H1 (cell line): ENCODE results near the gene RIF1. TPM values are rescaled to one million over a fixed set of nuclear protein-coding genes. Genes with fewer than 3 reads are reported as not detected.

Source experiments
- CTCF ChIA-PET: fragments of 300-600 bp; sonication (Branson Sonifier 250); formaldehyde crosslinking; loops from one replicate; lab custom pipeline; 2021; ENCODE audit not compliant: partially characterized antibody; lab: Charles Lee
- POLR2A ChIA-PET: fragments of 300-600 bp; sonication (Branson Sonifier 250); formaldehyde crosslinking; loops from one replicate; lab custom pipeline; 2021; ENCODE audit warnings: inconsistent platforms; ENCODE audit not compliant: partially characterized antibody; lab: Charles Lee
- DNase-seq, 2 experiments: peaks; one replicate each; pipeline versions ENCODE4 v3.0.0 to v3.0.0-alpha.2; 2010 to 2022; ENCODE audit warnings: low spot score in 2 of 2, low read depth in 1 of 2, mixed read lengths in 1 of 2
- FAIRE-seq: peaks from 2 replicates; lab custom pipeline; 2011; peaks lifted over from hg19 to GRCh38; lab: Jason Lieb, UNC
- H2AFZ ChIP-seq: 2 replicates; pipeline ENCODE4 v1.8.1; 2012; ENCODE audit warnings: low read length, inconsistent platforms
- H2AK5ac ChIP-seq: 2 replicates; pipeline ENCODE4 v1.6.1; 2013; ENCODE audit warnings: low read depth, low read length
- H2BK120ac ChIP-seq: replicated peaks from 2 replicates; pipeline ENCODE3; 2013; ENCODE audit warnings: low read depth, low read length, inconsistent platforms
- H2BK12ac ChIP-seq: 2 replicates; pipeline ENCODE4 v1.6.1; 2013; ENCODE audit warnings: low read depth, low read length
- H2BK15ac ChIP-seq: 2 replicates; pipeline ENCODE4 v1.6.1; 2013; ENCODE audit warnings: low read length
- H2BK20ac ChIP-seq: 2 replicates; pipeline ENCODE4 v1.6.1; 2013; ENCODE audit warnings: low read length
- H2BK5ac ChIP-seq: 2 replicates; pipeline ENCODE4 v1.6.1; 2013; ENCODE audit warnings: low read depth, low read length
- H3K14ac ChIP-seq: 2 replicates; pipeline ENCODE4 v1.6.1; 2013; ENCODE audit warnings: inconsistent platforms; ENCODE audit not compliant: insufficient read length
- H3K18ac ChIP-seq: 2 replicates; pipeline ENCODE4 v1.6.1; 2013; ENCODE audit warnings: low read length; ENCODE audit errors: extremely low read depth
- H3K23ac ChIP-seq: 2 replicates; pipeline ENCODE4 v1.6.1; 2013; ENCODE audit warnings: inconsistent platforms; ENCODE audit not compliant: insufficient read length
- H3K23me2 ChIP-seq: 2 replicates; pipeline ENCODE4 v1.6.1; 2013; ENCODE audit warnings: low read depth, low read length
- H3K27ac ChIP-seq: 2 replicates; pipeline ENCODE4 v1.6.1; 2011; ENCODE audit warnings: low read depth, low read length, inconsistent platforms
- H3K27me3 ChIP-seq, 4 experiments: replicated peaks in 1 of 4; 1 replicate in 1 of 4; 2 replicates in 3 of 4; pipeline versions ENCODE4 v1.6.1 to v1.8.1; 2011 to 2013; ENCODE audit warnings: low read length in 3 of 4, mild to moderate bottlenecking in 3 of 4, inconsistent platforms in 2 of 4, mixed read lengths in 2 of 4, moderate library complexity in 1 of 4; ENCODE audit not compliant: control insufficient read depth in 3 of 4, insufficient read depth in 3 of 4; ENCODE audit errors: extremely low read depth in 1 of 4
- H3K36me3 ChIP-seq, 4 experiments: 2 replicates each; pipeline versions ENCODE4 v1.6.1 to v1.8.1; 2011 to 2013; ENCODE audit warnings: mild to moderate bottlenecking in 4 of 4, low read length in 3 of 4, moderate library complexity in 2 of 4, control low read depth in 1 of 4, inconsistent platforms in 1 of 4; ENCODE audit not compliant: insufficient read depth in 4 of 4, control insufficient read depth in 2 of 4
- H3K4ac ChIP-seq: replicated peaks from 2 replicates; pipeline ENCODE3; 2013; ENCODE audit warnings: low read length, low read depth, mixed read lengths, inconsistent platforms; ENCODE audit not compliant: insufficient read length
- H3K4me1 ChIP-seq, 4 experiments: replicated peaks in 1 of 4; 1 replicate in 1 of 4; 2 replicates in 3 of 4; pipeline versions ENCODE4 v1.6.1 to v1.8.1; 2011 to 2013; ENCODE audit warnings: low read length in 3 of 4, inconsistent platforms in 2 of 4, mixed read lengths in 1 of 4; ENCODE audit not compliant: insufficient read depth in 4 of 4, control insufficient read depth in 3 of 4
- H3K4me2 ChIP-seq, 2 experiments: 2 replicates each; pipeline versions ENCODE4 v1.6.1 to v1.8.1; 2011 to 2013; ENCODE audit warnings: low read depth in 2 of 2, low read length in 2 of 2, control low read depth in 1 of 2, inconsistent platforms in 1 of 2, mild to moderate bottlenecking in 1 of 2; ENCODE audit not compliant: insufficient read depth in 1 of 2
- H3K4me3 ChIP-seq, 4 experiments: fragments of 200-600, 300-600 bp in 1 of 4; sonication (generic), shearing (Covaris generic), sonication (Bioruptor Twin) in 1 of 4; 2 replicates each; pipeline versions ENCODE4 v1.5.1 to v1.8.1; 2011 to 2016; ENCODE audit warnings: low read length in 4 of 4, low read depth in 3 of 4, control low read depth in 2 of 4, inconsistent platforms in 2 of 4, mild to moderate bottlenecking in 2 of 4, mixed read lengths in 1 of 4, moderate library complexity in 1 of 4; ENCODE audit not compliant: insufficient read depth in 2 of 4; ENCODE audit errors: extremely low read depth in 1 of 4
- H3K56ac ChIP-seq: replicated peaks from 2 replicates; pipeline ENCODE3; 2013; ENCODE audit warnings: low read depth, mild to moderate bottlenecking, mixed read lengths, low read length, inconsistent platforms; ENCODE audit not compliant: insufficient read length
- H3K79me1 ChIP-seq: 2 replicates; pipeline ENCODE4 v1.6.1; 2013; ENCODE audit warnings: low read depth, low read length, control low read depth
- H3K79me2 ChIP-seq, 2 experiments: 2 replicates each; pipeline versions ENCODE4 v1.6.1 to v1.8.1; 2012 to 2013; ENCODE audit warnings: low read length in 2 of 2, mild to moderate bottlenecking in 2 of 2, inconsistent platforms in 1 of 2; ENCODE audit not compliant: insufficient read depth in 2 of 2, control insufficient read depth in 1 of 2
- H3K9ac ChIP-seq, 4 experiments: replicated peaks in 1 of 4; 1 replicate in 1 of 4; 2 replicates in 3 of 4; pipeline versions ENCODE4 v1.6.1 to v1.8.1; 2011 to 2013; ENCODE audit warnings: low read depth in 3 of 4, low read length in 3 of 4, control low read depth in 2 of 4, mild to moderate bottlenecking in 2 of 4, moderate library complexity in 2 of 4, inconsistent platforms in 1 of 4; ENCODE audit errors: extremely low read depth in 1 of 4
- H3K9me3 ChIP-seq, 2 experiments: 2 replicates each; pipeline versions ENCODE4 v1.6.1 to v1.8.1; 2012 to 2013; ENCODE audit warnings: mild to moderate bottlenecking in 2 of 2, moderate library complexity in 2 of 2, control low read depth in 1 of 2, inconsistent platforms in 1 of 2, low read depth in 1 of 2, low read length in 1 of 2, mixed read lengths in 1 of 2; ENCODE audit not compliant: insufficient read depth in 2 of 2
- H4K20me1 ChIP-seq, 2 experiments: replicated peaks in 1 of 2; 2 replicates each; pipeline versions ENCODE3 to v1.8.1; 2011 to 2013; ENCODE audit warnings: inconsistent platforms in 2 of 2, low read length in 2 of 2, mild to moderate bottlenecking in 1 of 2; ENCODE audit not compliant: insufficient read depth in 2 of 2, control insufficient read depth in 1 of 2
- H4K5ac ChIP-seq: 2 replicates; pipeline ENCODE4 v1.6.1; 2013; ENCODE audit warnings: low read length, low read depth, mixed read lengths, inconsistent platforms; ENCODE audit not compliant: insufficient read length
- H4K8ac ChIP-seq: 2 replicates; pipeline ENCODE4 v1.8.0; 2013; ENCODE audit warnings: mild to moderate bottlenecking, moderate library complexity, low read length, inconsistent platforms; ENCODE audit not compliant: insufficient read depth; ENCODE audit errors: extremely low read depth
- H4K91ac ChIP-seq: replicated peaks from 2 replicates; pipeline ENCODE3; 2013; ENCODE audit warnings: low read length, mixed read lengths, inconsistent platforms; ENCODE audit not compliant: insufficient read length
- BCL11A ChIP-seq, 2 experiments: IDR thresholded peaks; one replicate each; pipeline ENCODE4 v1.6.1; 2011; ENCODE audit warnings: low read depth in 2 of 2, low read length in 2 of 2, mild to moderate bottlenecking in 2 of 2
- CEBPB ChIP-seq: IDR thresholded peaks from 2 replicates; pipeline ENCODE4 v1.6.1; 2012; ENCODE audit warnings: low read depth, low read length
- CHD1 ChIP-seq: IDR thresholded peaks from 2 replicates; pipeline ENCODE4 v1.6.1; 2012; ENCODE audit warnings: low read depth, low read length, improper control_type of control experiment
- EGR1 ChIP-seq: IDR thresholded peaks from 2 replicates; pipeline ENCODE4 v1.6.1; 2011; ENCODE audit warnings: low read depth, low read length, borderline replicate concordance
- HDAC6 ChIP-seq: IDR thresholded peaks from one replicate; pipeline ENCODE4 v1.7.1; 2012; ENCODE audit warnings: low read depth, mild to moderate bottlenecking, inconsistent platforms, low read length, moderate library complexity
- NRF1 ChIP-seq: IDR thresholded peaks from 2 replicates; pipeline ENCODE4 v1.6.1; 2011; ENCODE audit warnings: mild to moderate bottlenecking, low read depth, low read length, improper control_type of control experiment
- POLR2AphosphoS5 ChIP-seq: IDR thresholded peaks from 2 replicates; pipeline ENCODE4 v1.6.1; 2011; ENCODE audit warnings: low read depth, low read length
- POU5F1 ChIP-seq: IDR thresholded peaks from 2 replicates; pipeline ENCODE4 v1.6.1; 2011; ENCODE audit warnings: low read depth, mild to moderate bottlenecking, low read length, moderate library complexity
- TBP ChIP-seq: IDR thresholded peaks from 2 replicates; pipeline ENCODE4 v1.6.1; 2011; ENCODE audit warnings: low read depth, low read length, improper control_type of control experiment
- TEAD4 ChIP-seq: IDR thresholded peaks from 2 replicates; pipeline ENCODE4 v1.6.1; 2012; ENCODE audit warnings: low read depth, low read length, inconsistent platforms, mixed read lengths
- ZNF274 ChIP-seq: IDR thresholded peaks from 2 replicates; pipeline ENCODE4 v1.7.0; 2012; ENCODE audit warnings: low read length, borderline replicate concordance; ENCODE audit errors: extremely low read depth
- WGBS, 2 experiments: shearing (Covaris generic) in 1 of 2; methylation state at CpG; one replicate each; pipeline versions ENCODE4 v1.1.6 to v1.1.7; 2013 to 2015; ENCODE audit warnings: low lambda C conversion rate in 2 of 2, mixed read lengths in 2 of 2, inconsistent platforms in 1 of 2, low coverage in 1 of 2, missing lambda C conversion rate in 1 of 2; ENCODE audit not compliant: insufficient replicate concordance in 2 of 2, insufficient coverage in 1 of 2, insufficient read length in 1 of 2; ENCODE audit errors: extremely low coverage in 1 of 2, missing lambda C conversion rate in 1 of 2; 5-methylcytosine and 5-hydroxymethylcytosine counted together
- polyA plus RNA-seq, 7 experiments: library from polyadenylated mRNA; depleted of rRNA in 3 of 7; stranded (reverse) in 5 of 7; unstranded in 2 of 7; fragments of >200 nt in 5 of 7; fragments of 200-250 nt in 2 of 7; gene quantifications; 1 replicate in 5 of 7; 2 replicates in 1 of 7; 4 replicates in 1 of 7; pipeline versions ENCODE4 v1.2.1 to v1.2.3, GENCODE V29; 2011 to 2013; ENCODE audit warnings: missing spikeins in 2 of 7, mixed read lengths in 2 of 7
- total RNA-seq: library from RNA; stranded (reverse); fragmentation: NEBNext Ultra II Directional; extraction: Animal tissue kit (Norgen Biotek cat#: 25700); gene quantifications from 2 replicates; pipeline ENCODE4 v1.2.1, GENCODE V29; 2021

RIF1 gene
- total and polyA plus RNA-seq, 2 of the 8 experiments (the other 6 are each of a cell fraction or from before 2014, with no cell fraction given), result 9.5 to 104 TPM

- Histone ChIP-seq H2AK5ac (no peak overlapping the region), H2AFZ (no peak overlapping the region), H4K20me1 (no peaks in the 10 kb centered on the region), H4K8ac (no peak overlapping the region), H3K4me1 (peaks cover 0 to 3% (median 0%) of the 10 kb centered on the region in 4 experiments; a peak in 2 of 7 replicates), H2BK12ac (no peak overlapping the region), H3K9ac (no peak overlapping the region), H3K23ac (no peak overlapping the region), H3K4me2 (no peak overlapping the region), H4K5ac (no peak overlapping the region), H4K91ac (no peak overlapping the region), H2BK20ac (no peak overlapping the region), H3K36me3 (no peaks in the 10 kb centered on the region; a peak in 1 of 8 replicates), H3K9me3 (no peaks in the 10 kb centered on the region), H3K79me1 (no peaks in the 10 kb centered on the region), H3K18ac (no peak overlapping the region), H3K27me3 (peaks cover 0 to 1% (median 0%) of the 10 kb centered on the region in 4 experiments; a peak in 1 of 7 replicates), H3K23me2 (no peaks in the 10 kb centered on the region), H3K4me3 (no peak overlapping the region), H3K4ac (no peak overlapping the region), H2BK5ac (no peak overlapping the region), H2BK15ac (no peak overlapping the region), H3K79me2 (no peaks in the 10 kb centered on the region), H3K14ac (no peak overlapping the region), H3K56ac (no peak overlapping the region), H2BK120ac (no peak overlapping the region), H3K27ac (no peak overlapping the region)
- DNase-seq (no peak), FAIRE-seq (no peak)
- 93% methylated on average over 3 of the region's 3 CpGs; no CpG with 5 or more reads in 1 of the 2 experiments for WGBS, 2 experiments
- ChIA-PET POLR2A (no interaction called here), CTCF (no interaction called here)
- TF ChIP-seq EGR1 (no peak), TBP (no peak), POU5F1 (no peak), HDAC6 (no peak), ZNF274 (no peak), NRF1 (no peak), CEBPB (no peak), TEAD4 (no peak), CHD1 (no peak), BCL11A (IDR thresholded peaks at IDR 0.05; ENCODE audit: low read depth in 2 of 2, low read length in 2 of 2) (no peak), POLR2AphosphoS5 (no peak)
Measured at GRCh38 chr2:151518802-151519201, 109.1 kb downstream of the RIF1 start.
